ENCODE measurements around the gene KRTAP9-4.

GRCh38 chr17:41267711-41268110 is 18.2 kb downstream of the KRTAP9-4 start:
- TF ChIP-seq, protein P1, sequence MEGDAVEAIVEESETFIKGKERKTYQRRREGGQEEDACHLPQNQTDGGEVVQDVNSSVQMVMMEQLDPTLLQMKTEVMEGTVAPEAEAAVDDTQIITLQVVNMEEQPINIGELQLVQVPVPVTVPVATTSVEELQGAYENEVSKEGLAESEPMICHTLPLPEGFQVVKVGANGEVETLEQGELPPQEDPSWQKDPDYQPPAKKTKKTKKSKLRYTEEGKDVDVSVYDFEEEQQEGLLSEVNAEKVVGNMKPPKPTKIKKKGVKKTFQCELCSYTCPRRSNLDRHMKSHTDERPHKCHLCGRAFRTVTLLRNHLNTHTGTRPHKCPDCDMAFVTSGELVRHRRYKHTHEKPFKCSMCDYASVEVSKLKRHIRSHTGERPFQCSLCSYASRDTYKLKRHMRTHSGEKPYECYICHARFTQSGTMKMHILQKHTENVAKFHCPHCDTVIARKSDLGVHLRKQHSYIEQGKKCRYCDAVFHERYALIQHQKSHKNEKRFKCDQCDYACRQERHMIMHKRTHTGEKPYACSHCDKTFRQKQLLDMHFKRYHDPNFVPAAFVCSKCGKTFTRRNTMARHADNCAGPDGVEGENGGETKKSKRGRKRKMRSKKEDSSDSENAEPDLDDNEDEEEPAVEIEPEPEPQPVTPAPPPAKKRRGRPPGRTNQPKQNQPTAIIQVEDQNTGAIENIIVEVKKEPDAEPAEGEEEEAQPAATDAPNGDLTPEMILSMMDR (conservative IDR thresholded peaks at IDR 0.05; ENCODE audit: low read depth, low read length), result no peak
- TF ChIP-seq EZH2 (IDR thresholded peaks at IDR 0.05; ENCODE audit: low read length, unreplicated experiment), result no peak

Data from PC-3 (cell line).